DND-41 (cell line): Measurements from ENCODE around the gene LIMS1.
"Not testable (repeated sequence)": the region's sequence is repeated elsewhere in the genome, so short reads cannot be mapped to it uniquely, and the experiment has no call there.

Source experiments
- ATAC-seq: fragments of 200-7000 bp; cut with Tn5 transposase; 3 replicates; pipeline ENCODE4 v1.9.1; 2021; ENCODE audit warnings: low read depth; ENCODE audit not compliant: insufficient read depth
- DNase-seq: peaks from one replicate; pipeline ENCODE4 v3.0.0-alpha.2; 2020
- H2AFZ ChIP-seq: 2 replicates; pipeline ENCODE4 v1.6.0; 2012; ENCODE audit warnings: low read depth, low read length
- H3K27ac ChIP-seq: 2 replicates; pipeline ENCODE4 v1.5.1; 2012; ENCODE audit warnings: low read length, inconsistent platforms
- H3K27me3 ChIP-seq: fragments of 200-600 bp; sonication (generic); 2 replicates; pipeline ENCODE4 v1.6.0; 2012; ENCODE audit warnings: low read length, mild to moderate bottlenecking, inconsistent platforms; ENCODE audit not compliant: insufficient read depth, poor library complexity
- H3K36me3 ChIP-seq: 2 replicates; pipeline ENCODE4 v1.5.1; 2012; ENCODE audit warnings: low read length, inconsistent platforms; ENCODE audit not compliant: insufficient read depth
- H3K4me1 ChIP-seq: 2 replicates; pipeline ENCODE4 v1.5.1; 2012; ENCODE audit warnings: mild to moderate bottlenecking, low read length; ENCODE audit not compliant: insufficient read depth
- H3K4me2 ChIP-seq: 2 replicates; pipeline ENCODE4 v1.6.0; 2012; ENCODE audit warnings: mild to moderate bottlenecking, moderate library complexity, low read length, inconsistent platforms; ENCODE audit not compliant: insufficient read depth
- H3K4me3 ChIP-seq, 2 experiments: fragments of 200-600 bp in 1 of 2; shearing (Covaris generic) in 1 of 2; 2 replicates each; pipeline ENCODE4 v1.5.1; 2012 to 2016; ENCODE audit warnings: inconsistent platforms in 2 of 2, low read length in 2 of 2, mild to moderate bottlenecking in 2 of 2, low read depth in 1 of 2, moderate library complexity in 1 of 2
- H3K79me2 ChIP-seq: 2 replicates; pipeline ENCODE4 v1.6.0; 2012; ENCODE audit warnings: low read length, inconsistent platforms; ENCODE audit not compliant: insufficient read depth
- H3K9ac ChIP-seq: 2 replicates; pipeline ENCODE4 v1.6.0; 2012; ENCODE audit warnings: low read depth, mild to moderate bottlenecking, inconsistent platforms, low read length, moderate library complexity
- H3K9me3 ChIP-seq: 2 replicates; pipeline ENCODE4 v1.5.1; 2012; ENCODE audit warnings: low read length, moderate library complexity, mild to moderate bottlenecking, inconsistent platforms; ENCODE audit not compliant: insufficient read depth, severe bottlenecking
- H4K20me1 ChIP-seq: 2 replicates; pipeline ENCODE4 v1.6.0; 2012; ENCODE audit warnings: low read length; ENCODE audit not compliant: insufficient read depth
- CTCF ChIP-seq: IDR thresholded peaks from 2 replicates; pipeline ENCODE4 v1.5.1; 2012; ENCODE audit warnings: borderline replicate concordance, low read length, moderate library complexity, mild to moderate bottlenecking; ENCODE audit not compliant: poor library complexity, severe bottlenecking; ENCODE audit errors: extremely low read depth
- EZH2 ChIP-seq: IDR thresholded peaks from 3 replicates; pipeline ENCODE4 v1.6.1; 2012; ENCODE audit warnings: borderline replicate concordance, low read depth, mild to moderate bottlenecking, moderate library complexity, low read length, inconsistent platforms; ENCODE audit not compliant: severe bottlenecking

The LIMS1 gene

GRCh38 chr2:108491848-108492247 is 42.4 kb upstream of the LIMS1 start:
- ATAC-seq = no peak
- Histone ChIP-seq H3K4me1 (no peaks in the 10 kb centered on the region), H3K79me2 (no peaks in the 10 kb centered on the region), H3K9ac (no peak overlapping the region), H2AFZ (no peak overlapping the region), H3K9me3 (no peaks in the 10 kb centered on the region), H3K4me2 (no peak overlapping the region), H3K36me3 (peaks cover 75% of the 10 kb centered on the region), H3K27ac (no peak overlapping the region), H3K4me3 (no peak overlapping the region), H4K20me1 (no peaks in the 10 kb centered on the region), H3K27me3 (no peaks in the 10 kb centered on the region)
- TF ChIP-seq EZH2 = no peak
- TF ChIP-seq CTCF = no peak
- no peak for DNase-seq

DNA sequence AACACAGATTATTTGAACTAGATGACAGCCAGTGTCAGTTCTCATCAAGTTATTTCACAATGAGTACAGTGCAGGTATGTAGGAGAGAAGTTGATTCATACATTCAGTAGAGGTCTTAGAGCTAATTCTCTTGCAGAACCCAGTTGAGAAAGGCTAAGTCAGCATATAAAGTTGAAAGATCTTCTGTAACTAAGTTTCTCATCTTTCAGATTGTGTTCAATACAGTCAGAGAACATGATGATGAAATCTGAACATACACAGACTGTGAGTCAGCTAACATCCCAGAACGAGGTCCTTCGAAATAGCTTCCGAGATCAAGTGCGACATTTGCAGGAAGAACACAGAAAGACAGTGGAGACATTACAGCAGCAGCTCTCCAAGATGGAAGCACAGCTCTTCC is 41.9 kb upstream of the LIMS1 start:
- Histone ChIP-seq H3K36me3 (peaks cover 72% of the 10 kb centered on the region), H3K27me3 (no peaks in the 10 kb centered on the region), H3K9me3 (no peaks in the 10 kb centered on the region), H3K4me1 (no peaks in the 10 kb centered on the region), H4K20me1 (no peaks in the 10 kb centered on the region), H3K79me2 (no peaks in the 10 kb centered on the region), H3K9ac (no peak overlapping the region), H3K4me3 (no peak overlapping the region), H3K4me2 (no peak overlapping the region), H2AFZ (no peak overlapping the region), H3K27ac (no peak overlapping the region)
- DNase-seq (no peak), ATAC-seq (no peak)
- TF ChIP-seq CTCF (no peak), EZH2 (no peak)

DNA sequence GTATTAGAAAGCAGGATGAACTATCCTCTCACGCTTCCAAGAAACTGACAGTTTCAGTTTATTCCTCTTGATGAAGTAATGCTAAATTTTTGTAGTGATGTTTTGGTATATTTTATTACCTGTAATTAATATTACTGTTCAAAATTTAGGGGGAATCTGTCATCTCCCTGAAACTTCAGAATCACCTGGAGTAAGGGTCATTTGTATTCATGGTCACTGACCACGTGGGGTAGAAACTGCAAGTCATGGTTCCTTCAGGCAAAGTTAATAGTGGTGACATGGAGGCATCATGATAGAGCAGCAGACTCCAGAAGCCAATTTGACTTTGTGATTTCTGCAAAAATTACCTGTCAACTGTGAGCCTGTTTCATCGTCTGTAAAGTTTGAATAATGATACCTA is 38.1 kb upstream of the LIMS1 start:
- peaks cover 40% of the 10 kb centered on the region for H3K36me3 ChIP-seq
- not testable (repeated sequence) for H3K4me1 ChIP-seq, H3K79me2 ChIP-seq, DNase-seq, H3K27ac ChIP-seq, H3K4me3 ChIP-seq, H3K27me3 ChIP-seq, H3K4me2 ChIP-seq, H3K9ac ChIP-seq, H3K9me3 ChIP-seq, H2AFZ ChIP-seq, H4K20me1 ChIP-seq, ATAC-seq

- ATAC-seq, H3K4me2 ChIP-seq, H3K27ac ChIP-seq, H3K9me3 ChIP-seq, H3K4me1 ChIP-seq, H3K4me3 ChIP-seq, H3K79me2 ChIP-seq, H3K27me3 ChIP-seq, DNase-seq, H4K20me1 ChIP-seq, H3K9ac ChIP-seq, H3K36me3 ChIP-seq, H2AFZ ChIP-seq: not testable (repeated sequence)
Measured at GRCh38 chr2:108507620-108508019, 26.6 kb upstream of the LIMS1 start.

GRCh38 chr2:108512431-108512830 is 21.8 kb upstream of the LIMS1 start:
- not testable (repeated sequence) for H2AFZ ChIP-seq, DNase-seq

GRCh38 chr2:108514478-108514877 is 19.8 kb upstream of the LIMS1 start:
- H3K4me3 ChIP-seq = not testable (repeated sequence)

More at GRCh38 chr2:108512431-108512830, 21.8 kb upstream of the LIMS1 start:
- not testable (repeated sequence) for ATAC-seq, H3K36me3 ChIP-seq, H4K20me1 ChIP-seq, H3K79me2 ChIP-seq, H3K9ac ChIP-seq, H3K4me1 ChIP-seq, H3K27me3 ChIP-seq, H3K4me2 ChIP-seq, H3K27ac ChIP-seq, H3K4me3 ChIP-seq, H3K9me3 ChIP-seq

GRCh38 chr2:108524688-108525087 is 9.6 kb upstream of the LIMS1 start:
- H3K4me3 ChIP-seq, DNase-seq, H4K20me1 ChIP-seq, H3K4me2 ChIP-seq, H3K4me1 ChIP-seq, H3K79me2 ChIP-seq, H3K36me3 ChIP-seq, H2AFZ ChIP-seq, H3K9ac ChIP-seq, ATAC-seq, H3K9me3 ChIP-seq, H3K27me3 ChIP-seq, H3K27ac ChIP-seq: not testable (repeated sequence)

More at GRCh38 chr2:108514478-108514877, 19.8 kb upstream of the LIMS1 start:
- not testable (repeated sequence) for ATAC-seq, H2AFZ ChIP-seq, H3K27me3 ChIP-seq, H3K9me3 ChIP-seq, H3K79me2 ChIP-seq, H3K4me1 ChIP-seq, H3K9ac ChIP-seq, H4K20me1 ChIP-seq, H3K27ac ChIP-seq, DNase-seq, H3K36me3 ChIP-seq, H3K4me2 ChIP-seq
